Esophagus squamous epithelium (tissue), 4 donors: ENCODE results near the gene GATAD2A.

Experiments
- POLR2A ChIP-seq, 4 donors: fragments of 450-650 bp; IDR thresholded peaks; one replicate each; pipeline ENCODE4 v1.6.1; 2017; ENCODE audit warnings: antibody characterized with exemption in 4 of 4, mild to moderate bottlenecking in 4 of 4, moderate library complexity in 3 of 4
- TF ChIP-seq, protein P1 (sequence below), 6 experiments: fragments of 450-650 bp in 4 of 6; fragments of 200-600 bp in 2 of 6; sonication (generic) in 2 of 6; IDR thresholded peaks; one replicate each; pipeline ENCODE4 v1.5.1; 2016 to 2019; ENCODE audit warnings: antibody characterized with exemption in 6 of 6, mild to moderate bottlenecking in 4 of 6, moderate library complexity in 4 of 6

GRCh38 chr19:19471682-19472081, 66.2 kb downstream of the GATAD2A start:
- TF ChIP-seq, protein P1, sequence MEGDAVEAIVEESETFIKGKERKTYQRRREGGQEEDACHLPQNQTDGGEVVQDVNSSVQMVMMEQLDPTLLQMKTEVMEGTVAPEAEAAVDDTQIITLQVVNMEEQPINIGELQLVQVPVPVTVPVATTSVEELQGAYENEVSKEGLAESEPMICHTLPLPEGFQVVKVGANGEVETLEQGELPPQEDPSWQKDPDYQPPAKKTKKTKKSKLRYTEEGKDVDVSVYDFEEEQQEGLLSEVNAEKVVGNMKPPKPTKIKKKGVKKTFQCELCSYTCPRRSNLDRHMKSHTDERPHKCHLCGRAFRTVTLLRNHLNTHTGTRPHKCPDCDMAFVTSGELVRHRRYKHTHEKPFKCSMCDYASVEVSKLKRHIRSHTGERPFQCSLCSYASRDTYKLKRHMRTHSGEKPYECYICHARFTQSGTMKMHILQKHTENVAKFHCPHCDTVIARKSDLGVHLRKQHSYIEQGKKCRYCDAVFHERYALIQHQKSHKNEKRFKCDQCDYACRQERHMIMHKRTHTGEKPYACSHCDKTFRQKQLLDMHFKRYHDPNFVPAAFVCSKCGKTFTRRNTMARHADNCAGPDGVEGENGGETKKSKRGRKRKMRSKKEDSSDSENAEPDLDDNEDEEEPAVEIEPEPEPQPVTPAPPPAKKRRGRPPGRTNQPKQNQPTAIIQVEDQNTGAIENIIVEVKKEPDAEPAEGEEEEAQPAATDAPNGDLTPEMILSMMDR (IDR thresholded peaks at IDR 0.05): no peak
- no peak for TF ChIP-seq POLR2A (IDR thresholded peaks at IDR 0.05)
